GM20431 (cell line): Measurements from ENCODE around the gene ROPN1L.
"Not testable (repeated sequence)": the region's sequence is repeated elsewhere in the genome, so short reads cannot be mapped to it uniquely, and the experiment has no call there.

Experiments
- in situ Hi-C: fragments of 300-500 bp; cut with MseI, MboI; formaldehyde crosslinking; loops from one replicate; pipeline ENCODE4 v1.15.0; 2020; ENCODE audit warnings: low sequenced_read_pairs; ENCODE audit not compliant: unreplicated experiment

The ROPN1L gene

DNA sequence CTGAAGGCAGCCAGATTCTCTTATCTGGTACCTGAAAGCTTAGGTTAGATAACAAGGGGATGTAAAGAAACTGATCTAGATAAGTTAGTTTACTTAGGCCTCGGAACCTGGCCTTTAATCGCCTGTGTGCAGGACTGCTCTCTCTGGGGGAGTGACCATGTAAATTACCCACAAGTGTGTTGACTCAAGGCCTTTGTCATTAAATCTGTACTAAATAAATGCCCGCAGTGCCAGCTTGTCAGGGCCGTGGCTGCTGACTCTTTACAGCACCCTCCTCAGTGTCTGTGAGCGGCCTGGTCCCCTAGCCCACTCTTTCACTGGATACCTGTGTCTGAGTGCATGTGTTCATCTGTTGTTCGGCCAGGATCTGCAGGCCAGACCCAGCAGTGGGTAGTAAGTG, 52.8 kb downstream of the ROPN1L start:
- in situ Hi-C loops: not testable (repeated sequence)

DNA sequence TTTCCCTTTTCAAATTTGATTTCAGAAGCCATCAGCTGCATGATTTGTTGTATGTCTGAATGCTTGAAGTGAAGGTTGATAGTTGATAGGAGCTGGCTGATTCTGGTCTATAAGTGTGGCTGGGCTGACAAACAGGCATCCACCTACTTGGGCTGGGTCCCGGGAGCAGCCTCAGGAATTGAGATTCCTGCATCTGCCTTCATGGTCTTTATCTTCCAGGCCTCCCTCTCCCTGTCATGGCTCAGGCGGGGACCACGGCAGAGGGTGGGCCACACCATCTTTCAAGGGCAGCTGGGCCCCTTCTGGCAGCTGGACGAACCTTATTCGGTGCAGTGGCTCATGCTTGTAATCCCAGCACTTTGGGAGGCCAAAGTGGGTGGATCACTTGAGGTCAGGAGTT, 55.9 kb downstream of the ROPN1L start:
- in situ Hi-C loops: no loop called here

DNA sequence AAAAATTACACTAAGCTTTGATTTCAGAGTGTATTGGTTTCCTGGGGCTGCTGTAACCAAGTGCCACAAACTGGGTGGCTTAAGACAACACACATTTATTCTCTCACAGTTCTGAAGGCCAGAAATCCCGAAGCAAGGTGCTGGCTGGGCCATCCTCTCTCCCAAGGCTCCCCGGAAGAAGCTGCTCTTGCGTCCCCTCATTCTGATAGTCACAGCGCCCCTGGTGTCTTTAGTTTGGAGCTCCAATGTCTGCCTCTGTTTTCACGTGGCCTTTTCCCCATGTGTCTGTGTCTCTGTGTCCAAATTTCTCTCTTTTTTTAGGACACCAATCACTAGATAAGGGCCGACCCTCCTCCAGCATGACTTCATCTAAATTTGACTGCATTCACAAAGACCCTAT, 56.7 kb downstream of the ROPN1L start:
- in situ Hi-C loops: no loop called here

DNA sequence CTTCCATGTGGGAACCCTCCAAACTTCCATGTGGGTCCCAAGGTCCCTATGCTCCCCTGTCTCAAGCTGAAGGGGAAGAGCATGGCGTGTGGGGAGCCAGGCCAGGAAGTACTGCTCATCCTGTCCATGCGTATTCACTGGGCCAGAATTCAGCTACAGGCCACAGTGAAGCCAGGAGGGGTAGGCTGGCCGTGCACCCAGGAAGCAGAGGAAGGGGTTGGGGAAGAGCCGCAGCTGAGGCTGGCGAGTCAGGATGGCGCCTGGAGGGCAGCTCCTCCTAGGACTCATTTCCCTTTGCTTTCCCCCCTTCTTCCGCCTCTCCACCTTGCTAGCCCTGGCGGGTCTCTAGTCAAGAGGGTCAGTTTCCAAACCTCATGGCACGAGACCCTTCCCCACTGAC, 57.4 kb downstream of the ROPN1L start:
- in situ Hi-C loops: no loop called here

DNA sequence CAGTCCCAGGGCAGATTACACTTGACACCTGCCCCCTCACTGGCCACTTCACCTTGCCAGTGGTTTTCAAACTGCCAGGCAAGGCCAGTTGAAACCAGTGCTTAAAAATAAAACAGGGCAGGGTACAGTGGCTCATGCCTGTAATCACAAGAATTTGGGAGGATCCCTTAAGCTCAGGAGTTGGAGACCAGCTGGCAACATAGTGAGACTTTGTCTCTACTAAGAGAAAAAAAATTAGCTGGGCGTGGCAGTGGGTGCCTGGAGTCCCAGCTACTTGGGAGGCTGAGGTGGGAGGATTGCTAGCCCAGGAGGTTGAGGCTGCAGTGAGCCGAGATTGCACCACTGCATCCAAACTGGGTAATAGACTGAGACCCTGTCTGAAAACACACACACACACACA, 58.1 kb downstream of the ROPN1L start:
- in situ Hi-C loops: no loop called here

DNA sequence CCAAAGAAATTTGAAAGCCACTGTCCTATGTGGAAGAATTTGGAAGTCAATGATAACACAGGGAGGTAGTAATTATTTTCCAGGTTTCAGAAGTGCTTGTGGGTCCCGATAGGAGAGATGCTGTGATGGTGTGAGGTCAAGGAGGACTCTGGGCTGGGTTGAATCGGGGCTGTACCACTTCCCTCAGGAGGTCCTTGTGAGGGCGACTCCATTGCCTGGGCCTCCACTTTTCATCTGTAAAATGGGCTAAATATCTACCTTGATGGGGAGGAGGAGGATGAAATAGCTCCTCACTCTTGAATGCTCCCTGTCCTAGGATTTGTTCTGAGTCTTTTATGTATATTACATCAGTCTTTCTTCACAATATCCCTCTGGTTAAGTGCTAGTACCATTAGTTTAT, 59.0 kb downstream of the ROPN1L start:
- in situ Hi-C loops: no loop called here

DNA sequence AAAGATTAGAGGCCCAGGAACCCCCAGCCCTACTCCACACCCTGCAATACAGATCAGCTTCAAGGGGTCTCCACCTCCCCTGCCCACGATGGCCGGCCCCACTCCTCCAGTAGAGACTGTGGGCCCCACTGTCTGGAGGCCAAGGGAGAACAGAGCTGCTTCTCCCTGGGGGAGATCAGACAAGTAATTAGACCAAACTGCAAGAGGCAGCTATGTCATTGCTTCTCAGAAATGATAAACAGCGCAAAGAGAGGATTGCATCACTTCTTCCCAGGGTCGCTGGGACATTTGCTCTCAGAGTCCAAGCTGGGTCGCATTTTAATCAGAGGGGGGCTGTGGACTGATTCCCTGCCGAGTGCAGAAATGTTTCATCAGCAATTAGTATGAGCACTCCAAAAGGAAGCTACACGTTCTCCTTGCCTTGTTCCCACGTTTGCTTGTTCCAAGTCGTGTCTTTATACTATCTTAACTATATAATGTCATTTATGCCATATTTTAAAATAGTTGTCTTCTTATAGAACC, 59.9 kb downstream of the ROPN1L start:
- in situ Hi-C loops: no loop called here

DNA sequence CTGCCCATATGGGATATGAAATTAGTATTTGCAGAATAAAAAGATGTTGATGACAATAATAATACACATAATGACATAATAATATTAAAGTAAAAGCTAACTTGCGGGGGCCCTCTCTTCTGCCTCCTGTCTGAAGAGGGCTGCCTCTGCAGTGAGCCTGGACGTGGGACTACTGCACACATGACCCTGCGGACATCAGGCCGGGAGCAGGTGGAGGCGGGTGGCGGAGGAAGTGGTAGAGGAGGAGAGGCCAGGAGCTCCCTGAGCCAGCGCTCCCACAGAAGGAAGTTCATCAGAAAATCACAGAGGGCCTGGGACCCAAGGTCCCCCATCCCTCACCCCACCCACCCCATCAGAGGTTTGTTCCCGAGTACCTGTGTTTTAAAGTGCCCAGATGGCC, 60.5 kb downstream of the ROPN1L start:
- in situ Hi-C loops: no loop called here

DNA sequence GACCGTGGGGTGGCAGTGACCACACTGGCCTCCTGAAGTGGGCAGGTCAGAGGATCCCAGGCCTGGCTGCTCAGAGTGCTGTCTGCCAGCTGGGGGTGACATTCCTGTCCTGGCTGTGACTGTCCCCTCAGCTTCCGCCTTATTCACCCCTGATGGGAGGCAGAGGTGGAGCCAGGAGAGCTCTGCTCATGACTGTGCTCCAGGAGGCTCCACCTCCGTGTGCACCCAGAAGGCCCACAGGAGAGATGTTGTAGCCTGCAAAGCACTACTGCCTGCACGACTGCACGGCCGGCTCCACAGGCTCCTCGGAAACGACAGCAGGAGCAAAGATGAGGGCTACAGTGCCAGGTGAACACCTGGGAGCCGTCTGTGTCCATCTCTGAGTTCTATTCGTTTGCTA, 60.9 kb downstream of the ROPN1L start:
- in situ Hi-C loops: no loop called here

DNA sequence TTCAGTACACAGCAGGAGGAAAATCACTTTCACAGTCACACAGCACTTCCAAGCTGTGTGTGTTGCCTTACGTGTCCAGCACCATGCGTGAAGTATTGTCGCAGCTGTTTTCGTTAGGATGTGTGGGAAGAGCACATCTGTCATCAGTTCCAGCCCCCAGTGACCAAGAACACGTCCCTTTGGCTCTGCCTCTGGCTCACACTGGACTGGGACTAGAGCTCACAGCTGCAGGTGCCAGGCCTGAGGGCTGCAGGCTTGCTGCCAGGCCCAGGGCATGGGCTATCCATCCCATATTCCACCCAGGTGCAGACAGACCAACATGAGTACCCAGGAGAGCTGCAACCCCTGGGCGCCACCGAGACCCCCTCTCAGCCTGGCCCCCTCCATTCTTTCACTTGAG, 61.6 kb downstream of the ROPN1L start:
- in situ Hi-C loops: no loop called here

DNA sequence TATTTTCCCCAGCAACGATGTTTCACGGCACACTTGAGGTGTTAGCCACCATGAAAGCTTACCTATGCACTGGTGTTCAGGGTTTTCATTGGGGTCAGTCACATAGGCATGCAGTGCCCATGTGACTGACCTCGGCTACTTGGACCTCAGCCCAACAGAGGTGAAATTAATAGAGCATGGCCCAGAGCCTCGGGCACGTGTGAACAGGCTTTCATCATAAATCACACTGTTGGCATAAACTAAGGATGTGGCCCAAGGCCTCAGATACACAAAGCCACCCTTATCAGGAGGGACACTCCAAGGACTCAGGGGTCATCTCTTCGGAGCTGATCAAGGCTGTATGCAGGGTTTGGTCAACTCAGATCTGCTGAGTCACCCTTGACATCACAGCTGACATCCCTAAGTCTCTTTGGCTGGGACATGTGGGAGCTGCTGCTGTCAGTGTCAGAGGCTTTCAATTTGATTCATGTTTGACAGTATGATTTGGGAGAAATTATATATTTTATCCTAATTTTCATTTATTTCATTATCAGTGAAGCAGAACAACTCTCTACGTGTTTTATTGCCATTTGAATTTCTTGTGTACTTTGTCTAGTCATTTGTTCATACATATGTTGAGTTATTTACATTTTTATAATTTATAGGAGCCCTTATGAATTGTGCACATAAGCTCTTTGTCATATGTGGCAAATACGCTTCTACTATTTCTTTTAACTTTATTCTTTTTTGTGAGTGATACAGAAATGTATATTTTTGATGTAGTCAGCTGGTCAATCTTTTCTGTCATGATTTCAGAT, 62.5 kb downstream of the ROPN1L start:
- in situ Hi-C loops: no loop called here

DNA sequence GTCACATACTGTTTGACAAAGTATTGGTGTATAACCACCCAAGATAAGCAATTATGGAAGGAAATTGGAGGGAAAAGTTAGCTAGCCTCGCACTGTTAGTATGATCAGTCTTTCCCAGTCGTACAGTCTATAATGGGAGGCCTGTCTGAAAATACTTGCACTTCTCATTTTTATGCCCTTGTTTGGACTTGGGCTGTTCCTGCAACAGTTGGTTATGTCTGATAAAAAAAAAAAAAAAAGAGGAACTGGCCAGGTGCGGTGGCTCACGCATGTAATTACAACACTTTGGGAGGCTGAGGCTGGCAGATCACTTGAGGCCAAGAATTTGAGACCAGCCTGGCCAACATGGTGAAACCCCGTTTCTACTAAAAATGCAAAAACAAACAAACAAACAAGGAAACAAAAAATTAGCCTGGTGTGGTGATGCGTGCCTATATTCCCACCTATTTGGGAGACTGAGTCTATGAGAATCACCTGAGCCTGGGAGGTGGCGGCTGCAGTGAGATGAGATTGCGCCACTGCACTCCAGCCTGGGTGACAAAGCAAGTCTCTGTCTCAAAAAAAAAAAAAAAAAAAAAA, 63.9 kb downstream of the ROPN1L start:
- in situ Hi-C loops: no loop called here

DNA sequence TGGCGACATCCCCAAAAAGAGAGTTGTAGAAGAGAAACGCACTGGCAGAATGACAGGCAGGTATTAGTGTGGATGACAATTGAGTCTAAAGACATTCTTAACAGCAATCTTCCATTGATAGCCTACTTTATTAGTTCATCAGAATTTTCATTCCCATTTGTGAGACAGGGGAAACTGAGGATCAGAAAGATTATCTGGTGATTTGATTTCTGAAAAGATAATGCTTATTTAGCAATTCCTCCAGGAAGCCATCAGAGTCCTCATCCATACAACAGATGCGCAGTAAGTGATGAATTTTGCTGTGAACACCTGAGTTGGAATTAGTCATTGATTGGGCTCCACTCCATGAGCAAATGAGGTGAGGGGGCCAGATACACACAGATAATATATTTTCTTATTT, 64.9 kb downstream of the ROPN1L start:
- in situ Hi-C loops: no loop called here

DNA sequence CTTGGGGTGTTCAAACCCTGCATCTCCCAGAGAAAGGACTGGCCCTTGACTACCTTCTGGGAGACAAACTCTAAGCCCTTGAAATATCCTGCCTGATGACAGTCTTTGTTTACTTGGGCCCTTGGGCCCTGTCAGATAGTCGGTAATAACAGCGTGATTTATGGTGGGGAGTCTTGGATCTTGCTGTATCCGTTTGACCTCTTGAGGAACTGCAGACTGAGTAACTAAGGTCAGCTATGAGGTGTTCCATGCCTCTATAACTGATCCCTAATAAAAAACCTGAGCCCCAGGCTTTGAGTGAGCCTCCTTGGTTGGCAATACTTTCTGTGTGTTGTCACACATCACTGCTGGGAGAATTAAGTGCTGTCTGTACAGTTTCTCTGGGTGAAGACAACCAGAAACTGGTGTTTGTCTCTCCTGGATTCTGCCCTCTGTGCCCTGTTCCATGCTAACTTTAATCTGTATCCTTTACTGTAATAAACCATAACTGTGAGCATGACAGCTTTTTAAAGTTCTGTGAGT, 66.0 kb downstream of the ROPN1L start:
- in situ Hi-C loops: no loop called here

DNA sequence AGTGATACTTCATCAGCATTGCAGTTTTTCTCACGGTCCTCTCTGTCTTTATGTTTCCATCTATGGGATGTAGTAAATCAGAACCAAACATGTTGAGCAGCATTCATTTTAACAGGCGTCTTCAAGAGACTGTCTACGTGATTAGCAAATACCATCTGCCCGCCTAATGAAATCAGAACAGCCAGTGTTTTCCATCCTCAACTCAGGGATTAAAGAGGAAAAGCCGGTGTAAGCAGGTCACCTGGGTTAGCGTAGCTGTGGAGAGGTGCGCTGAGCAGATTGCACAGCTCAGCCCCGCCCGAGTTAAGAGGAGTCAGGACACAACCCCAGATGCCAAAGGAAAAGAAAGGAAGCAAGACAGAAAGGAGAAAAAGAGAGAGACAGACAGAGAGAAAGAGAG, 67.9 kb downstream of the ROPN1L start:
- in situ Hi-C loops: no loop called here

DNA sequence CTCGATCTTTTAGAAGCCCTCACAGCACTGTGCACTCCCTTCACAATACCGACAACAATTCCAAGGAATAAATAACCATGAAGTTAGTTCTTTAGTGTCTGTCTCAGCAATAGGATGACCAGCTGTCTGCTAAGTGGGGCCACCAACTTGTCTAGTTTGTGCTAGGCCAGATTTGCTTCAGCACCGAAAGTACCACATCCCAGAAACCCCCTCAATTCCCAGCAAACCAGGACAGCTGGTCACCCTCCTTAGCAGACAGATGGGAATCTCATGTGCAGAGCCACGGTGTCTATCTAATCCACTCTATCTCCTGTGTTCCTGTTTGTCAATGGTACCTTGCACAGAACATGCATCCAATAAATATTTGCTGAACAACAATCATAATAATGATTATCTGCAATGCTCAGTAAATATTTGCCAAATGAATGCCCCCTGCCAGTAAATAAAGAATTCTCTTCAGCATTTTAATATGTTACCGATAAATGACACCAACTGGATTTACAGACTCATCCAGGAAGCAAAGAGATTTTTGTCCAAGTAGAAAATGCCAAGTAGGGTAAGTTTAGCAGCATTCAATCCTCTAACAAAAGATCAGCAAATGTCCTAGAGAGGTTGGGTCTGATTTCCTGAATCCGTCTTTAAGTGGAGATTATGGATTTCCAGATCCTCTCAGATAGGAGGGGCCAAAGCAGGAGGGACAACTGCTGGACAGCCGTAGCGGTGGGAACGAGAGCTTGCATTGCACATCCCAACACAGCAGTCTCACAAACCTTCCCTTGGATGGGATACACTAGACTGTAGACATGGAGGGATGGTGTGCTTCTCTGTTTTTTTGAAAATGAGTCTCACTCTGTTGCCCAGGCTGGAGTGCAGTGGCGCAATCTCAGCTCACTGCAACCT, 70.3 kb downstream of the ROPN1L start:
- in situ Hi-C loops: no loop called here

DNA sequence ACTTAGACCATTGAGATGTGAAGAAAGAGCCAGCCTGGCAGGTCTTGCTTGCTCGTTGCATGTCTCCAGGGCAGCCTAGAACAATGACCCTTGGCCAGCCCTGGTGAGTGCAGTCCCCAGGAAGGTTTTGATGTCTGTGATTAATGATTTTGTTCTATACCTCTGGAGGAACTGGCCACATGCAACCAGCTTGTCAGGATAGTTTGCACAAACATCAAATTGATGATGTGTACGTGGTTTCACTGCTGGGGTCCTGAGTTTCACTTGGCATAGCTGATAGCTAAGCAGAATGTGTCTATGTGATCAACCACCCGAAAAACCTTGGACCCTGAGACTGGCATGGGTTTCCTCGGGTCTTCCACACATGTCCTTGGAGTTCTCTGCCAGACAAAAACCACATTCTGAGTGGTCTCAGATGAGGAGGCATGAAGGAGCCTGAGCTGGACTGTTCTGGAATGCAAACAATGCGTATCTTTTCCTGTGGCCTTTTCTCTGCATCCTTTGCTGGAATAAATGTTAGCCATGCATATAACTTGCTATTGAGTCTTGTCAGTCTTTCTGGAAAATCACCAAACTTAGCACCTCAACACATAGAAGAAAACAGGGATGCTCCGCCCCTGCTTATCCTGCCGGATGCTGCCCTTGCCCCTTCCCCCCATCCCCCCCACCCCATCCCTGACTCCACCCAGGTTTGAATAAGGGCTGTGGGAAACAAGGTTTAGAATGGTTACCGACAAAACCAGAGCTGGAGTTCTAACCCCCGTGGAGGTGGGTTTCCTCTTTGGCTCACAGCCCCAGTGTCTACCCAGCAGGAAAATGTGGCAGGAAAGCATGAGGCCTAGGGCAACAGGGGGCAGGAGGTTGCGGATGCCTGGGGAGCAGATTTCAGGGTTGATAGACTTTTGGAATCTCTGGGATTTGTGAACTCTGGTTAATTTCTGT, 72.1 kb downstream of the ROPN1L start:
- in situ Hi-C loops: no loop called here

DNA sequence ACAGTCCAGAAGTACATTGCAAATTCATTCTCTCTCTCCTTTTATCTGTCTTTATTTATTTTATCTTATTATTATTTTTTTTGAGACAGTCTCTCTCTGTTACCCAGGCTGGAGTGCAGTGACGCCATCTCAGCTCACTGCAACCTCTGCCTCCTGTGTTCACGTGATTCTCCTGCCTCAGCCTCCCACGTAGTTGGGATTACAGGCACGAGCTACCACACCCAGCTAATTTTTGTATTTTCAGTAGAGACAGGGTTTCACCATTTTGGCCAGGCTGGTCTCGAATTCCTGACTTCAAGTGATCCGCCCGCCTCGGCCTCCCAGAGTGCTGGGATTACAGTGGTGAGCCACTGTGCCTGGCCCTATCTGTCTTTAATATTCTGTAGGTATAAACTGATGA, 72.9 kb downstream of the ROPN1L start:
- in situ Hi-C loops: not testable (repeated sequence)
